Activated CD4-positive, alpha-beta T cell treated with anti-CD3 and anti-CD28 coated beads for 48 hours (primary cell): ENCODE results near the gene CGAS.
"Not testable (repeated sequence)": the region's sequence is repeated elsewhere in the genome, so short reads cannot be mapped to it uniquely, and the experiment has no call there.

Experiments used
- DNase-seq: peaks from one replicate; pipeline ENCODE4 v3.0.0-alpha.2; 2020

Gene CGAS

DNA sequence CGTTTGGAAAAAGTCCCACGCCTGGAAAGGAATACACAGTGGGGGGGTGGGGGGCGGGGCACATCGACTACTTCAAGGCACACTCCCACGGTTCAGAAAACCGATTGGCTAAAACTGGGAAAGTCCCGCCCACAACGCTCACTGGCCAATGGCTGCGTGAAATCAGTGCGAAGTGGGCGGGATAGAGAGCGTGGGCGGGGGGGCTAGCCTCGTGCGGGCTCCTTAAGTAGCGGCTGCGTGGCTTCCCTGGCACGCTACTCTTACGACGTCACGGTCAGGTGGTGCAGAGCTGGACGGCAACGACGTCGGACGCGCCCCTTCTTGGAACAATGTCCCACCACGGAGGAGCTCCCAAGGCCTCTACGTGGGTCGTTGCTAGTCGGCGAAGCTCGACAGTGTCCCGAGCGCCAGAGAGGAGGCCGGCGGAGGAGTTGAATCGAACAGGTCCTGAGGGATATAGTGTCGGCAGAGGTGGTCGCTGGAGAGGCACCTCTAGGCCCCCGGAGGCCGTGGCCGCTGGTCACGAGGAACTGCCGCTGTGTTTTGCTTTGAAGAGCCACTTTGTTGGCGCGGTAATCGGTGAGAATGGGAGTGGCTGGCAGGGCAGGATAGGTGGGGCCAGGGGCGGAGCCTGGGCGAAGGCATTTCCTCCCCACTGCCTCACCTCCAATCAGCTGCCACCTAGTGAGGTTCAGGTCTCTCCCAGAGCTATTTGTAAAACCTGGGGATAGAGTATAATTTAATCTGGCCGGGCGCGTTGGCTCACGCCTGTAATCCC, 57.3 kb downstream of the CGAS start, which contains the start of gene DDX43:
Gene DDX43 (plus strand): TSS at position 252 of the 778 bp plus-strand sequence. CDS start 78 bp downstream, at position 330.
- peak; percentile 62 for DNase-seq

DNA sequence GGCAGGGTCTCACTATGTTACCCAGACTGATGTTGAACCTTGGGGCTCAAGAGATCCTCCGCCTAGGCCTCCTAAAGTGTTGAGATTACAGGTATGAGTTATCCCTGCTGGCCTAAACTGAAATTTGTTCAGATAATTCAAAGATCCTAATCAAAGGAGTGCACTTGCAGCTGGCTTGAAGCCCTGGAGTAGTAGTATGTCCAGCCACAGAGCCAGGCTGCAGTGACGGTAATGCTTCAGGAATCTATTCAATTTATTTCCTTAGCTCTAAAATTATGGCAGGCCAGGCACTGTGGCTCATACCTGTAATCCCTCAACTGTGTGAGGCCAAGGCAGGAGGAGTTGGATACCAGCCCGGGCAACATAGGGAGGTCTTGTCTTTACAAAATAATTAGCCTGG, 58.8 kb downstream of the CGAS start:
- no peak for DNase-seq

DNA sequence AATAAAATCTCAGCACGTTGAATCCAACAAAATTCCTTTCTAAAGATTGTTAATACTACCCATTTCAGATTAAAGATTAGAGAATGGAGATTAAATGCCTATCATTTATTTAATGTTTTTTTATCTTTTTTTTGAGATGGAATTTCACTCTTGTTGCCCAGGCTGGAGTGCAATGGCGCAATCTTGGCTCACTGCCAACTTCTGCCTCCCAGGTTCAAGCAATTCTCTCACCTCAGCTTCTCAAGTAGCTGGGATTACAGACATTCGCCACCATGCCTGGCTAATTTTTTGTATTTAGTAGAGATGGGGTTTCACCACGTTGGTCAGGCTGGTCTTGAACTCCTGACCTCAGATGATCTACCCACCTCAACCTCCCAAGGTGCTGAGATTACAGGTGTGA, 59.9 kb downstream of the CGAS start:
- DNase-seq: not testable (repeated sequence)

DNA sequence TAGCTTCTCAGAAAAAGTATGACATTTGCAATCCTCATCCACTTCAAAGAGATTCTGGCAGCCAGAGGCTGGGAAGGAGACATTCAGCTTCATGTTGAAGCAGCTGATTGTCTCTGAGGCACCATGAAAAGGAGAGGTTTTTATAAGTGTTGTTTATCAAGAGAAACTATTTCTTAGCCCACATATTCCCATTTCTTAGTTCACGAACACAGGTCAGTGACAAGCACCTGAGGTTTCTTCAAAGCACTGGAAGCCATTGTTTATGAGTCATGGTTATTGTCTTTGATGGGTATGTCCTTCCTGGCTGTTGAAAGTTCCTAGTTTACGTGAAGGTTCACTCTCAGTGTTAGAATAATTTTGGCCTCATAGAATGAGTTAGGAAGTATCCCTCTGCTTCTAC, 60.4 kb downstream of the CGAS start:
- DNase-seq: no peak

DNA sequence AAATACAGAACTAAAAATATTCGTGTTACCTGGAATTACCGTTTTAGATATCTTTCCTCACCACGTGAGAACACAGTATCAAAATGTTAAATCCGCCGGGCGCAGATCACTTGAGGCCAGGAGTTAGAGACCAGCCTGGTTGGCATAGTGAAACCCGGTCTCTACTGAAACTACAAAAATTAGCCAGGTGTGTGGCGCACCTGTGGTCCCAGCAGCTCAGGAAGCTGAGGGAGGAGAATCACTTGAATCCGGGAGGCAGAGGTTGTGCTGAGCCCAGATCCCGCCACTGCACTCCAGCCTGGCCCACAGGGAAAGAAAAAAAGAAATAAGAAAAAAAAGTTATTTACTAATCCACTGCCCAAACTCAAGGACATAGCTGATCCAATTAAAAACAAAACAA, 62.2 kb downstream of the CGAS start:
- no peak for DNase-seq

DNA sequence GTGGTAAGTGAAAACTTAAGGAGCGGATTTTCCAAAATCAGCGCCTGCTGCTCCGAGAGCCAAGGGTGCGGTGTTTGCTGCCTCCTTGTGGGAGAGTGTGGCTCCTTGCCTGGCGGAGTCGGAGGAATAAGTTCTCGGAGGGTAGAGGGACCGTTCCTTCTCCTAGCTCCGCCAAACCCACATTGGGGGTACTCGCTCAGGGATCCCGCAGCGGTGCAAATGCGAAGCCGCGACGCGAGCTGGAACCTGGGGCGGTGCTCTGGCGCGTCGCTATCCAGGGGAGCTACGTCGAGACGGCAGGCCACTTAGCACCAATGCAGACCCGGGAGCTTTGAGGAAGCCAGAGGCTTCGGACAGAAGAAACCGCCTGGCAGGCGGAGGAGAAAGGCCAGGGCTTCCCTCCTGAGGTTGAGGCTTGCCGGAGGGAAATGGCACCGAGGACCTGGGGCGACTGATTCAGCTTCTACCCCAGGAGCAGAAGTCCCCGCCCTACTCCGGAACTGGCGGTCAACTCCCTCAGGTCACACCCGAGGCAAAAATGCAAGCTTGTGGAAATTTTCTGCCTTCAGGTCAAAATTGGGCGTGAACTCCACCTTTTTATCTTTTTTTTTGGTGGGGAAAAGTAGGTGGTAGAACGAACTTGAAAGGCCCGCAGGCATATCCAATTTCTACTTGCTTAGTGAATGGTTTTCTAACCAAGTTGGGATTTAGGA, 63.1 kb downstream of the CGAS start:
- peak; percentile 64 for DNase-seq

DNA sequence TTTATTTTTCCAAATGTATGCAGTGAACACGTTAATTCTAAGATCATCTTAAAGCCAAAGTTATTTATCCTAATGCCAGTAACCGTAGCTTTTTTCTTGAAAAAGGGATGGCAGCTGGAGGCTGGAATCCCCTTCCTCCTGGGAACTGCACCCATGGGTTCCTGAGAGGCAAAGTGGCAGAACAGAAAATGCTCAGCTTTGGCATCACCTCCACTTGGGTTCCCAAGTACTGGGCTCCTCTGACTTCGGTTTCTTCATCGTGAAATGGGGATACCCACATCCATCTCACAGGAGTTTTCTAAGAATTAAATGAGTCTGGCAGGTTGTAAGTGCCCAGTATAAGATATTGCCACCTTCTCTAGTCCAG, 63.7 kb downstream of the CGAS start:
- DNase-seq: no peak

DNA sequence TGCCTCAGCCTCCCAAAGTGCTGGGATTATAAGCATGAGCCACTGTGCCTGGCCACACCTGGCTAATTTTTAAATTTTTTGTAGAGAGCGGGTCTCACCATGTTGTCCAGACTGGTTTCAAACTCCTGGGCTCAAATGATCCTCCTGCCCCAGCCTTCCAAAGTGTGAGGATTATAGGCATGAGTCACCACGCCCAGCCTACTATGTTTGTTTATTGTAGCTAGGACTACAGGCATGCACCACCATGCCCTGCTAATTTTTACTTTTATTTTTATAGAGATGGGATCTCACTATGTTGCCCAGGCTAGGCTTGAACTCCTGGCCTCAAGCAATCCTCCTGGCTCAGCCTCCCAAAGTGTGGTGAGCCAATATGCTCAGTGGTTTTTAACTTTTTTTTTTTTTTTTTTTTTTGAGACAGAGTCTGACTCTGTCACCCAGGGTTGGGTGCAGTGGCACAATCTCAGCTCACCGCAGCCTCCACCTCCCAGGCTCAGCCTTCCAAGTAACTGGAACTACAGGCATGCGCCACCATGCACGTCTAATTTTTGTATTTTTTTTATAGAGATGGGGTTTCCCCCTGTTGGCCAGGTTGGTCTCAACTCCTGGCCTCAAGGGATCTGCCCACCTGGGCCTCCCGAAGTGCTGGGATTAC, 69.5 kb downstream of the CGAS start:
- no peak for DNase-seq

DNA sequence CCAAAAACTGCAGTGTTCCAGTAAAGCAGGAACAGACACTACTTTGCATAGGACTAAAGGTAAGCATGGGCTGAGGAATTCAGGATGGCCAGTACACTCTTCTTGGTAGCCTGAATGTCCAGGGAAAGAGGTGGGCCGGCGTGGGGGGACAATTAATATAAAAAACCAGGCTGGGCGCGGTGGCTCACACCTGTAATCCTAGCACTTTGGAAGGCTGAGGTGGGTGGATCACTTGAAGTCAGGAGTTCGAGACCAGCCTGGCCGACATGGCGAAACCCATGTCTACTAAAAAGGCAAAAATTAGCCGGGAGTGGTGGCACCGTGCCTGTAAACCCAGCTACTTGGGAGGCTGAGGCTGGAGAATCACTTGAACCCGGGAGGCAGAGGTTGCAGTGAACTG, 70.6 kb downstream of the CGAS start:
- DNase-seq: not testable (repeated sequence)

DNA sequence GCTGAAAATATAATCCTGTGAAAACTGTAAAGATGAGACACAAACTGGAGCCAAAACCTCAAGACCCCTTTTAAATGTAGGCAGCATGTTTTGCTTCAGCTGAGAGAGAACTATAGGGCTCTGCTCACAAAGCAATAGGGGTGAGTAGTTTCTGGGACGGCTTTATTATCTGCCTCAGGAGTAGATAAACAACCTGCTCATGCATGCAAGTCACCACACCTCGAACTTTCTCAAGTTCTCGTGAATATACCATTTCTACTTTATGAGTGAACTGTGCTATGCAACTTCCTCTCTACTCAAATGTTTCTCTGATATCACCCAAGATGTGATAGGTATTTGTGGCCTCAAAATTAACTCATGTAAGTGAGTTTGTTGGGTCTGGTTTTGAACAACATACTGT, 74.9 kb downstream of the CGAS start:
- DNase-seq: no peak

DNA sequence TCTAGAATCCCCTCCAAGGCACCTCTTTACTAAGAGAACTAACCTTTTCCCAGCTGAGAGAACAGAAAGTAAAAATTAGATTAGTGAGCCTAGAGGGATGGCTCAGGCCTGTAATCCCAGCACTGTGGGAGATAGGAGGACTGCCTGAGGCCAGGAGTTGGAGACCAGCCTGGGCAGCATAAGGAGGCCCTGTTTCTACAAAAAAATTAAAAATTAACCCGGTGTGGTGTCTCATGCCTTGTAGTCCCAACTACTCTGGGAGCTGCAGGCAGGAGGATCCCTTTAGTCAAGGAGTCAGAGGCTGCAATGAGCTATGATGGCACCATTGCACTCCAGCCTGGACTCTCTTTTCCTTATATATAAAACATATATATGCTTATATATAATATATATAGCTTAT, 76.9 kb downstream of the CGAS start:
- DNase-seq: no peak
